Measurements from ENCODE around the gene PACSIN2. TPM values are rescaled to one million over a fixed set of nuclear protein-coding genes. Genes with fewer than 3 reads are reported as not detected.

The PACSIN2 gene
- total RNA-seq, 1 donor from 2014 or later, result 46.2 TPM

- Histone ChIP-seq H3K27me3 (no peaks in the 10 kb centered on the region), H3K27ac (no peak overlapping the region), H3K4me3 (no peak overlapping the region), H3K36me3 (no peaks in the 10 kb centered on the region), H3K4me1 (peaks cover 40% of the 10 kb centered on the region), H3K9me3 (no peaks in the 10 kb centered on the region)
- intact Hi-C loops (cut with DNase I), result no loop called here
- DNase-seq (ENCODE audit: extremely low spot score in 2 of 2), result no peak
- TF ChIP-seq POLR2AphosphoS5 (IDR thresholded peaks at IDR 0.05; ENCODE audit: insufficient read depth in 1 of 2, low read depth in 1 of 2) (no peak), POLR2A (IDR thresholded peaks at IDR 0.05) (no peak), CTCF (IDR thresholded peaks at IDR 0.05) (no peak)
Observed at GRCh38 chr22:42904050-42904449, 110.9 kb downstream of the PACSIN2 start.

- no peak for TF ChIP-seq POLR2AphosphoS5 (IDR thresholded peaks at IDR 0.05; ENCODE audit: insufficient read depth in 1 of 2, low read depth in 1 of 2)
- TF ChIP-seq CTCF (IDR thresholded peaks at IDR 0.05), result no peak
- TF ChIP-seq POLR2A (IDR thresholded peaks at IDR 0.05), result no peak
- DNase-seq (ENCODE audit: extremely low spot score in 2 of 2), result no peak
- H3K4me1 ChIP-seq, result peaks cover 29% of the 10 kb centered on the region
Observed at GRCh38 chr22:42902875-42903510, 112.0 kb downstream of the PACSIN2 start.

GRCh38 chr22:42901790-42902508, 113.0 kb downstream of the PACSIN2 start:
- DNase-seq (ENCODE audit: extremely low spot score in 2 of 2), result no peak
- no peak for TF ChIP-seq POLR2AphosphoS5 (IDR thresholded peaks at IDR 0.05; ENCODE audit: insufficient read depth in 1 of 2, low read depth in 1 of 2)
- TF ChIP-seq CTCF (IDR thresholded peaks at IDR 0.05), result peak in 1 of 3 experiments; percentile 11
- TF ChIP-seq POLR2A (IDR thresholded peaks at IDR 0.05), result no peak
- H3K27ac ChIP-seq, result no peak overlapping the region
- H3K27me3 ChIP-seq, result no peaks in the 10 kb centered on the region
- H3K4me1 ChIP-seq, result peaks cover 19% of the 10 kb centered on the region
- H3K4me3 ChIP-seq, result no peak overlapping the region
- intact Hi-C loops (cut with DNase I), result no loop called here
- no peaks in the 10 kb centered on the region for H3K9me3 ChIP-seq
- H3K36me3 ChIP-seq, result no peaks in the 10 kb centered on the region

More at GRCh38 chr22:42902875-42903510, 112.0 kb downstream of the PACSIN2 start:
- no peaks in the 10 kb centered on the region for H3K36me3 ChIP-seq
- intact Hi-C loops (cut with DNase I), result no loop called here
- H3K4me3 ChIP-seq, result no peak overlapping the region
- H3K27ac ChIP-seq, result no peak overlapping the region
- H3K27me3 ChIP-seq, result no peaks in the 10 kb centered on the region
- no peaks in the 10 kb centered on the region for H3K9me3 ChIP-seq

GRCh38 chr22:42897960-42898359, 117.0 kb downstream of the PACSIN2 start:
- TF ChIP-seq CTCF (IDR thresholded peaks at IDR 0.05), result no peak
- TF ChIP-seq POLR2A (IDR thresholded peaks at IDR 0.05), result no peak
- no peak for TF ChIP-seq POLR2AphosphoS5 (IDR thresholded peaks at IDR 0.05; ENCODE audit: insufficient read depth in 1 of 2, low read depth in 1 of 2)
- H3K4me3 ChIP-seq, result no peak overlapping the region
- intact Hi-C loops (cut with DNase I), result no loop called here
- DNase-seq (ENCODE audit: extremely low spot score in 2 of 2), result no peak
- H3K27me3 ChIP-seq, result no peaks in the 10 kb centered on the region
- peaks cover 19% of the 10 kb centered on the region for H3K4me1 ChIP-seq
- H3K9me3 ChIP-seq, result no peaks in the 10 kb centered on the region
- H3K36me3 ChIP-seq, result peaks cover 0 to 4% of the 10 kb centered on the region in 2 donors
- H3K27ac ChIP-seq, result no peak overlapping the region

GRCh38 chr22:42895541-42895981, 119.4 kb downstream of the PACSIN2 start:
- Histone ChIP-seq H3K9me3 (no peaks in the 10 kb centered on the region), H3K27ac (no peak overlapping the region), H3K4me3 (no peak overlapping the region), H3K36me3 (peaks cover 0 to 13% of the 10 kb centered on the region in 2 donors), H3K4me1 (peaks cover 19% of the 10 kb centered on the region), H3K27me3 (no peaks in the 10 kb centered on the region)
- intact Hi-C loops (cut with DNase I), result no loop called here
- no peak for DNase-seq (ENCODE audit: extremely low spot score in 2 of 2)
- no peak for TF ChIP-seq POLR2AphosphoS5 (IDR thresholded peaks at IDR 0.05; ENCODE audit: insufficient read depth in 1 of 2, low read depth in 1 of 2)
